Fibroblast of lung (primary cell): ENCODE results near the gene PRAMEF1. TPM values are rescaled to one million over a fixed set of nuclear protein-coding genes. Genes with fewer than 3 reads are reported as not detected.
"Not testable (repeated sequence)": the region's sequence is repeated elsewhere in the genome, so short reads cannot be mapped to it uniquely, and the experiment has no call there.

ENCODE experiments used
- DNase-seq, 2 donors: peaks; one replicate each; pipeline versions ENCODE4 v3.0.0 to v3.0.0-alpha.2; 2010; ENCODE audit warnings: low read depth in 2 of 2
- H2AFZ ChIP-seq: 2 replicates; pipeline ENCODE4 v1.5.1; 2012; ENCODE audit warnings: low read length, control low read depth, inconsistent platforms
- H3K27ac ChIP-seq: 2 replicates; pipeline ENCODE4 v1.5.1; 2011; ENCODE audit warnings: low read length, control low read depth; ENCODE audit not compliant: insufficient read depth
- H3K27me3 ChIP-seq: 2 replicates; pipeline ENCODE4 v1.5.1; 2011; ENCODE audit warnings: mild to moderate bottlenecking, low read length; ENCODE audit not compliant: control insufficient read depth, insufficient read depth
- H3K36me3 ChIP-seq: 2 replicates; pipeline ENCODE4 v1.5.1; 2011; ENCODE audit warnings: low read length; ENCODE audit not compliant: control insufficient read depth, insufficient read depth
- H3K4me1 ChIP-seq: 2 replicates; pipeline ENCODE4 v1.5.1; 2011; ENCODE audit warnings: low read length; ENCODE audit not compliant: control insufficient read depth, insufficient read depth; ENCODE audit errors: extremely low read depth
- H3K4me2 ChIP-seq: 2 replicates; pipeline ENCODE4 v1.5.1; 2011; ENCODE audit warnings: low read length, control low read depth; ENCODE audit not compliant: insufficient read depth; ENCODE audit errors: extremely low read depth
- H3K4me3 ChIP-seq, 4 experiments: fragments of 200-600 bp in 1 of 4; sonication (generic) in 1 of 4; replicated peaks in 1 of 4; 2 replicates each; pipeline ENCODE4 v1.5.1; 2011 to 2016; ENCODE audit warnings: low read length in 4 of 4, low read depth in 3 of 4, mild to moderate bottlenecking in 3 of 4, control low read depth in 2 of 4, inconsistent platforms in 1 of 4, mixed read lengths in 1 of 4; ENCODE audit not compliant: insufficient read depth in 1 of 4; ENCODE audit errors: control extremely low read depth in 1 of 4
- H3K79me2 ChIP-seq: 2 replicates; pipeline ENCODE4 v1.5.1; 2012; ENCODE audit warnings: mild to moderate bottlenecking, low read length, inconsistent platforms; ENCODE audit not compliant: control insufficient read depth, insufficient read depth
- H3K9ac ChIP-seq: 2 replicates; pipeline ENCODE4 v1.5.1; 2011; ENCODE audit warnings: mild to moderate bottlenecking, low read length, control low read depth; ENCODE audit not compliant: insufficient read depth
- H3K9me3 ChIP-seq: 2 replicates; pipeline ENCODE4 v1.5.1; 2012; ENCODE audit warnings: low read depth, low read length; ENCODE audit not compliant: control insufficient read depth, insufficient read depth
- H4K20me1 ChIP-seq: 2 replicates; pipeline ENCODE4 v1.5.1; 2011; ENCODE audit warnings: low read length; ENCODE audit not compliant: control insufficient read depth, insufficient read depth; ENCODE audit errors: extremely low read depth
- EZH2 ChIP-seq: IDR thresholded peaks from 2 replicates; pipeline ENCODE4 v1.5.1; 2012; ENCODE audit warnings: low read length, control low read depth, mild to moderate bottlenecking; ENCODE audit errors: missing control alignments
- polyA plus RNA-seq, 2 donors: library from polyadenylated mRNA; depleted of rRNA in 1 of 2; stranded (reverse) in 1 of 2; unstranded in 1 of 2; fragments of >200 nt; gene quantifications; 2 replicates each; pipeline ENCODE4 v1.2.1, GENCODE V29; 2011 to 2012; ENCODE audit warnings: missing spikeins in 1 of 2
- total RNA-seq: library from RNA; depleted of rRNA; stranded (reverse); fragments of >200 nt; gene quantifications from 2 replicates; pipeline ENCODE4 v1.2.1, GENCODE V29; 2014
- TF ChIP-seq, protein P1 (sequence below), 2 donors: IDR thresholded peaks in 1 of 2; conservative IDR thresholded peaks in 1 of 2; 1 replicate in 1 of 2; 2 replicates in 1 of 2; pipeline ENCODE4 v1.5.1; 2011 to 2012; ENCODE audit warnings: low read length in 2 of 2, control low read depth in 1 of 2, inconsistent platforms in 1 of 2, low read depth in 1 of 2, mild to moderate bottlenecking in 1 of 2

The PRAMEF1 gene
- total and polyA plus RNA-seq, 2 donors (not counting 1 experiment from before 2014, with no cell fraction given), result not detected

DNA sequence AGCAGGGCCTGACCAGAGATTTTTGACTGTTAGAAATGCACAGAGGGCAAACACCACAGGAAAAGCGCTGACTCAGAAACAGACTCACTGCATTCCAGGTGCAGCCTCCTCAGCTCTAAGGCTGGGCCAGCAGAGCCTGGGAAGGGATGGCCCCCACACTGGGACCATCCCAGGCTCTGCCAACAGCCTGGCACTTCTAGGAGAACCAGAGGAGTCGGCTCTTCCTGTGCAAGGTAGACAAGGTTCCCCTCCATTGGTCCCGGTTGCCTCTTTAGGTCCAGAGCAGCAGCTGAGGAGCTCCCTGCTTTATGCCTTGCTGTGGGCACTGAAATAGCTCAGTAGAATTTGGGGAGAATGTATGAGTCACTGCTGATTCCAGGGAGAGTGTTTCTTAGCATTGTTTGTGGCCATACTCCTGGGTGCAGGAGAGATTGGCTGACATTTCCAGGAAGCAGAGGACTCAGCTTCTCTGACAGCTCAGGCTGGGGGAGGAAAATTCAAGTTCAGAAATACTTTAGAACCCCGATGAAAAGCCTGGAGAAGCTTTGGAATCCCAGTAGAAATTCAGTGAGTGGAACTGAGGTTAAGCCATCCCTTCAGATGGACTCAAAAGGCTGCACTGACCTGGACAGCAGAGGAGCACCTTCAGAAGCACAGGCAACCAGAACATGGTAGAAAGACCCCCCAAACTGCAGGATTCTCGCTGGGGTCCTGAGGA is 19.7 kb downstream of the PRAMEF1 start:
- no peak overlapping the region for H3K4me3 ChIP-seq
- no peak overlapping the region for H2AFZ ChIP-seq
- H3K4me2 ChIP-seq, result no peak overlapping the region
- peak in 1 of 2 donors; percentile 24 for DNase-seq
- H4K20me1 ChIP-seq, result no peaks in the 10 kb centered on the region
- H3K27ac ChIP-seq, result no peak overlapping the region
- no peaks in the 10 kb centered on the region for H3K36me3 ChIP-seq
- no peaks in the 10 kb centered on the region for H3K79me2 ChIP-seq
- TF ChIP-seq, protein P1, sequence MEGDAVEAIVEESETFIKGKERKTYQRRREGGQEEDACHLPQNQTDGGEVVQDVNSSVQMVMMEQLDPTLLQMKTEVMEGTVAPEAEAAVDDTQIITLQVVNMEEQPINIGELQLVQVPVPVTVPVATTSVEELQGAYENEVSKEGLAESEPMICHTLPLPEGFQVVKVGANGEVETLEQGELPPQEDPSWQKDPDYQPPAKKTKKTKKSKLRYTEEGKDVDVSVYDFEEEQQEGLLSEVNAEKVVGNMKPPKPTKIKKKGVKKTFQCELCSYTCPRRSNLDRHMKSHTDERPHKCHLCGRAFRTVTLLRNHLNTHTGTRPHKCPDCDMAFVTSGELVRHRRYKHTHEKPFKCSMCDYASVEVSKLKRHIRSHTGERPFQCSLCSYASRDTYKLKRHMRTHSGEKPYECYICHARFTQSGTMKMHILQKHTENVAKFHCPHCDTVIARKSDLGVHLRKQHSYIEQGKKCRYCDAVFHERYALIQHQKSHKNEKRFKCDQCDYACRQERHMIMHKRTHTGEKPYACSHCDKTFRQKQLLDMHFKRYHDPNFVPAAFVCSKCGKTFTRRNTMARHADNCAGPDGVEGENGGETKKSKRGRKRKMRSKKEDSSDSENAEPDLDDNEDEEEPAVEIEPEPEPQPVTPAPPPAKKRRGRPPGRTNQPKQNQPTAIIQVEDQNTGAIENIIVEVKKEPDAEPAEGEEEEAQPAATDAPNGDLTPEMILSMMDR (conservative IDR thresholded peaks at IDR 0.05 in 1 of 2, IDR thresholded peaks at IDR 0.05 in 1 of 2; ENCODE audit: low read depth in 1 of 2, low read length in 2 of 2), result no peak
- no peak for TF ChIP-seq EZH2
- no peaks in the 10 kb centered on the region for H3K27me3 ChIP-seq
- H3K9me3 ChIP-seq, result no peaks in the 10 kb centered on the region
- no peak overlapping the region for H3K9ac ChIP-seq
- H3K4me1 ChIP-seq, result no peaks in the 10 kb centered on the region

- DNase-seq, result no peak
- H3K4me2 ChIP-seq, result no peak overlapping the region
Observed at GRCh38 chr1:12811409-12811784, 20.2 kb downstream of the PRAMEF1 start.

DNA sequence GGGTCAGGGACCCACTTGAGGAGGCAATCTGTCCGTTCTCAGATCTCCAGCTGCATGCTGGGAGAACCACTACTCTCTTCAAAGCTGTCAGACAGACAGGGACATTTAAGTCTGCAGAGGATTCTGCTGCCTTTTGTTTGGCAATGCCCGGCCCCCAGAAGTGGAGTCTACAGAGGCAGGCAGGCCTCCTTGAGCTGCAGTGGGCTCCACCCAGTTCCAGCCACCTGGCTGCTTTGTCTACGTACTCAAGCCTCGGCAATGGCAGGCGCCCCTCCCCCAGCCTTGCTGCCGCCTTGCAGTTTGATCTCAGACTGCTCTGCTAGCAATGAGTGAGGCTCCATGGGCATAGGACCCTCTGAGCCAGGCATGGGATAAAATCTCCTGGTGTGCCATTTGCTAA is 27.9 kb downstream of the PRAMEF1 start:
- not testable (repeated sequence) for H2AFZ ChIP-seq, H3K27me3 ChIP-seq, H3K79me2 ChIP-seq, H3K4me2 ChIP-seq, H3K36me3 ChIP-seq, H3K27ac ChIP-seq, H3K9ac ChIP-seq, H3K4me3 ChIP-seq, H3K9me3 ChIP-seq, H3K4me1 ChIP-seq, DNase-seq, H4K20me1 ChIP-seq

More at GRCh38 chr1:12811409-12811784, 20.2 kb downstream of the PRAMEF1 start:
- Histone ChIP-seq H3K79me2 (no peaks in the 10 kb centered on the region), H3K9me3 (no peaks in the 10 kb centered on the region), H3K4me1 (no peaks in the 10 kb centered on the region), H4K20me1 (no peaks in the 10 kb centered on the region), H3K9ac (no peak overlapping the region), H3K4me3 (no peak overlapping the region), H3K36me3 (no peaks in the 10 kb centered on the region), H3K27me3 (no peaks in the 10 kb centered on the region), H2AFZ (no peak overlapping the region), H3K27ac (no peak overlapping the region)
- TF ChIP-seq, protein P1 (conservative IDR thresholded peaks at IDR 0.05 in 1 of 2, IDR thresholded peaks at IDR 0.05 in 1 of 2; ENCODE audit: low read depth in 1 of 2, low read length in 2 of 2), result no peak
- no peak for TF ChIP-seq EZH2

GRCh38 chr1:12831310-12831709 is 40.1 kb downstream of the PRAMEF1 start, which contains the start of gene PRAMEF11:
TSS of gene PRAMEF11 (minus strand) at chr1:12831410. CDS start at chr1:12828789, 2,621 bp downstream.
- not testable (repeated sequence) for H3K9ac ChIP-seq, H3K4me3 ChIP-seq, H3K27ac ChIP-seq, H4K20me1 ChIP-seq, H2AFZ ChIP-seq, H3K36me3 ChIP-seq, H3K27me3 ChIP-seq, DNase-seq, H3K79me2 ChIP-seq, H3K4me2 ChIP-seq, H3K9me3 ChIP-seq, H3K4me1 ChIP-seq

- H3K4me1 ChIP-seq, H3K27me3 ChIP-seq, H3K79me2 ChIP-seq, H4K20me1 ChIP-seq, H3K9me3 ChIP-seq, H3K36me3 ChIP-seq, H3K4me2 ChIP-seq, H2AFZ ChIP-seq, H3K9ac ChIP-seq, H3K4me3 ChIP-seq, H3K27ac ChIP-seq, DNase-seq: not testable (repeated sequence)
Observed at GRCh38 chr1:12833251-12833650, 42.1 kb downstream of the PRAMEF1 start.
